Measurements from ENCODE around the gene BLOC1S1.
A peak's percentile ranks its signal among the peaks of the same experiment; 100 is the strongest.

Gene BLOC1S1

DNA sequence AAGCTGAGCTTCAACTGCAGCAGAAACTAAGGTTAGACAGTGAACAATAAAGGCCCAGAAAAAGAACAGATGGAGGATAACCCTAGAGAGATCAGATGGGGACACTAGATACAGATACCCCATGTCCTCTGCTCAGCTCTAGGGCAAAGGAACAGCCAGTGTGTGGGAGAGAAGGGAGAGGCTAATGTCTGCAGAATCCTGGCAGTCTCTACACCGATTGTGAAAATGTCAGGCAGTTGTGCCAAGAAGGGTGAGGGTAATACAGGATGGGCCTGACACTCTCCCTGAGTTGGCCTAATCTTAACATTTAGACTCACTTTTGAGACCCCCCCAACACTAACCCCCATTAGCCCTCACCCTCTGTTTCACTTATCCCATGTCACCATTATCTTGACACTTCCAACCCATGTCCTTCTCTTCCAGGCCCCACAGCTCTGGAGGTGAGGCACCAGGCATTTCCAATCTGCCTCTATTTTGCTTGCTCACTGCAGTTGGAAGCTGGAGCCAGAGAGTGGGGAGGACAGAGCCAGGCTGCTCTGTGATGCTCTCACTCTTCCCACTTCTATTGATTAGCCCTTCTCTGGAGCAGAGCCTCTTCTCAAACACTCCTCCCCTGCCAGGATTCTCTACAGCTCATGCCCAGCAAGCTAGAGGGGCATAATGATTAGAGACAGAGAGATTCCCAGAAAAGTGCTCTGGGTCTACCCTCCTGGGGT, 3.0 kb upstream of the BLOC1S1 start:
- no peak for DNase-seq

- no peak for DNase-seq
Observed at GRCh38 chr12:55713721-55714120, 2.1 kb upstream of the BLOC1S1 start.

DNA sequence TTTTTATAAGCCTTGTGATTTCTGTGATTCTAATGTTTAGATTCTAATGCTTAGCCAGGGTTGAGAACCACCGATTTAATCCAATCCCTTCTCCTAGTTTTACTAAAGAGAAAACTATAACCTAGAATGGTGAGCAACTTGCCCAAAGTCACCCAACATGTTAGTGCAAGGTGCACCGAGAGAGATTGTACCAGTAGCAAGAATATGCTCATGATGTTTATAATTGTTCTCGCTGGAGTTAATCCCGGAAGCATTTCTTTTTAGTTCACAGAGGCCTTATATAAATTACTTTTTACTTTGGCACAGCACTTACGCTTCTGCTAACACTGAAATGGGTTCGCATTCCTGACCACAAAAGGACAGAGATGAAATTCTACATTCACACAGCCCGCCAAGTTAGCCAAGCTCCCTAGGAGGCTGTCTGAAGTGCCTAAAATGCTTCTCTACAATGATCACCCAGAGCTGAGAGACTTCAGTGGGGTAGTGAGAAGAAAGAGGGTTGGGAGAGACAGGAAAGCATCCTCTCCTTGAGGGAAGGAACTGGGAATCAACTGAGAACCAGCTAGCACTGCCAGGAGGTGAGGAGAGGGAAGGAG, 579 bp upstream of the BLOC1S1 start:
- no peak for DNase-seq

- DNase-seq, result no peak
Observed at GRCh38 chr12:55716582-55716957, 724 bp downstream of the BLOC1S1 start.

DNA sequence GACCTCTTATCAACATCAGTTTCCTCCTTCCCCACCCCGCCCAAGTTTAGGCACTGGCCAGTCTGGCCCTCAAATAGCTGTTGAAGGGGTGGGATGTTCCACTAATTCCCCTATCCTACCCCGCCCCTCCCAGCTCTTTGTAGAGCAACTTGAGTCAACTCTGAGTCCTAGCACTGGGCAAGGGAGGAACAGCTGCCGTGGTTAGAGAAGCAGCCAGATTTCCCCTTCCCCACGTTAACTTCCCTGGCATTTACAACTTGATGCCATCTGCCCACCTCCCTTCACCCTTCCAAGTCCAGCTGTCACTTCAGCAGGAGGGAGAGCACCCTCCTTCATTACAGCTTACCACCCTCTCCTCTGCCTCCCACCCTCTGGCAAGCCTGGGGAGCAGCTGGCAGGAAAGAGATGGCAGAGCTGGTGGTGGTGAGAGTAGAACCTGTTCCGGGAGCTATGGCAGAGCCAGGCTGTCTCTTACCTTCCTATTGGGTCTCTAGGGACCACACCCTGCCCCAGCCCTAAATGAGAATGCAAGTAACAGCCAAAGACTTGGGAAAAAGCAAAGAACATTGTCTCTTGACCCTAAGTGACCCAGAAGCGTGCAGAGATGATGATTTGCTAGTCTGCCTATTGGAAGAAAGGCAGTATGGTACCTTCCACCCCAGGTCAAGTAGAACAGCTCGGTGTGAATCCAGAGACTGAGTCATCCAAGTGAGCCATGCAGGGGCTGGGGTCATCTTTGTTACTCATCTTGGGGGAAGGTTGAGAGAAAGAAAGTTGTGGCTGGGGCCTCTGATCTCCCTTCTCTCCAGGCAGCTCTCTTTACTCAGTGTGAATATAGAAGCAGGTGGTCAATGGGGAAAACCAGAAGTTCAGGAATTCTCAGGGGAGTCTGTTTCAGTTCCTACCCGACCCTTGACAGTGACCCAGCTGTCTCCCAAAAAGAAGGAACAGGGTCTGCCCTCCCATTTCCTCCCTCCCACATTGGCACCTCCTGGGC, 1.5 kb downstream of the BLOC1S1 start:
- no peak for DNase-seq

DNA sequence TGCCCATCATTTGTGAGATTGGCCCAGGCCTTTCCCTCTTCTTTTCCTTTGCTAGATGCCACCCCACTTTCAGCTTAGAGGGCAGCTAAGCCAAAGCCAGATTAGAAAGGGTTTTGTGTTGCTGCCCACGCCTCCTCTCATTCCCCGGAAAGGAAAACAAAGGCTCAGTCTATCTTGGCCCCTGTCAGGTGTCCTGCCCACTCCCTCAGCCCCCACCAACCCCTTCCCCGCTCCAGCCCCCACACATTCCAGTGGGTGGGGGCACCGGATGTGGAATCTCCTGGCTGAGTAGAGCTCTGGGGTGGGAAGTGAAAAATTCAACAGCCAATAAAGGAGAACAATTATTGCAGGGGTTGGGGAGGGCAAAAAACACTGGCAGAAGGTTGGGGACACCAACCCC, 2.2 kb downstream of the BLOC1S1 start:
- DNase-seq, result no peak

DNA sequence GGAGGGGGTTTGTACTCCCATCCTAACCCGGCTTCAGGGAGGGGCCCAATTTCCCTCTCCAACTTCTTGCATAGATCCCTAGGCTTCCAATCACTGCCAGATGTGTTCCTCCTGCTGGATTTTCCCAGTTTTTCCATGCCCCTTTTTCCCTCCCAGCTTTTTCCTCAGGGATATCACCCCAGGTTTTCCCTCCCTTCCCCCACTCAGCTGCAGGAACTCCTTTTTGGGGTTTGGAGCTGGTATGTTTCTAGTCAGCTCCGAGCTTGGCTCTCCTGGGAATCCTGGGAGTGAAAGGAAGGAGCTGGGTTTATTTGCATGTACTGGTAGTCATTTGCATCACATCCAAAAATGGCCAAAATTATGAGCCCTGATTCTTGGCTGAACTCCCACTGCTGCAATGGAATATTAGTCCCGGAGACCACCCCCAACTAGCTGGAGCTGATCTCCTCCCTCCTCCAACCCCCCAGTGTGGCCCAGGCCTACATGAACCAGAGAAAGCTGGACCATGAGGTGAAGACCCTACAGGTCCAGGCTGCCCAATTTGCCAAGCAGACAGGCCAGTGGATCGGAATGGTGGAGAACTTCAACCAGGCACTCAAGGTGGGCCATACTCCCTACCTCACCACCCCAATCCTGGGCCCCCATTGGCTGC, 2.9 kb downstream of the BLOC1S1 start:
- no peak for DNase-seq

DNA sequence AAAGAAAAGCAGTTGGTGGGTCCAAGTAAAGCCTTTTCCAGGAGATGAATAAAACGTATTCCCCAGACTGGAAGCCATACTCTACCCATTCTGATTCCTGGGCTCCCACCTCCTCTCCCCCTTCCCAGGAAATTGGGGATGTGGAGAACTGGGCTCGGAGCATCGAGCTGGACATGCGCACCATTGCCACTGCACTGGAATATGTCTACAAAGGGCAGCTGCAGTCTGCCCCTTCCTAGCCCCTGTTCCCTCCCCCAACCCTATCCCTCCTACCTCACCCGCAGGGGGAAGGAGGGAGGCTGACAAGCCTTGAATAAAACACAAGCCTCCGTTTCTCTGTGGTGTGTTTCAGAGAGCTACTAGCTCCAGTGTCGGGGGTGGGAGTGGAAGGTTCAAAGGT, 3.5 kb downstream of the BLOC1S1 start:
- no peak for DNase-seq

- no peak for DNase-seq
Observed at GRCh38 chr12:55720071-55720564, 4.3 kb downstream of the BLOC1S1 start, which contains the start of gene RDH5. Gene RDH5, plus strand, starts transcription at chr12:55720393. Its CDS starts 792 bp downstream, at chr12:55721185.

DNA sequence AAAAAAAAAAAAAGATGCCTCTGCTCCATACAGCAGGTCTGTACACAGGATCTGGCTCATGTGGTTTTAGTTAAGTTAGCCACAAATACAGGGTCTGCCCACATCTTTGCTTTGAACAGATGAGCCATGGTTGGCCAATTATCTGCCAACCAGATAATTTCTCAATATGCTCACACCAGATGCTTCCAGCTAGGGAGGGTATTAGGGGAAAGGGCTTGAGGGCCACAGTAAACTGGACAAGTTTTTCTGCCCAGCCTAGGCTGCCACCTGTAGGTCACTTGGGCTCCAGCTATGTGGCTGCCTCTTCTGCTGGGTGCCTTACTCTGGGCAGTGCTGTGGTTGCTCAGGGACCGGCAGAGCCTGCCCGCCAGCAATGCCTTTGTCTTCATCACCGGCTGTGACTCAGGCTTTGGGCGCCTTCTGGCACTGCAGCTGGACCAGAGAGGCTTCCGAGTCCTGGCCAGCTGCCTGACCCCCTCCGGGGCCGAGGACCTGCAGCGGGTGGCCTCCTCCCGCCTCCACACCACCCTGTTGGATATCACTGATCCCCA, 5.1 kb downstream of the BLOC1S1 start:
- DNase-seq, result peak; percentile 41 to 65

DNA sequence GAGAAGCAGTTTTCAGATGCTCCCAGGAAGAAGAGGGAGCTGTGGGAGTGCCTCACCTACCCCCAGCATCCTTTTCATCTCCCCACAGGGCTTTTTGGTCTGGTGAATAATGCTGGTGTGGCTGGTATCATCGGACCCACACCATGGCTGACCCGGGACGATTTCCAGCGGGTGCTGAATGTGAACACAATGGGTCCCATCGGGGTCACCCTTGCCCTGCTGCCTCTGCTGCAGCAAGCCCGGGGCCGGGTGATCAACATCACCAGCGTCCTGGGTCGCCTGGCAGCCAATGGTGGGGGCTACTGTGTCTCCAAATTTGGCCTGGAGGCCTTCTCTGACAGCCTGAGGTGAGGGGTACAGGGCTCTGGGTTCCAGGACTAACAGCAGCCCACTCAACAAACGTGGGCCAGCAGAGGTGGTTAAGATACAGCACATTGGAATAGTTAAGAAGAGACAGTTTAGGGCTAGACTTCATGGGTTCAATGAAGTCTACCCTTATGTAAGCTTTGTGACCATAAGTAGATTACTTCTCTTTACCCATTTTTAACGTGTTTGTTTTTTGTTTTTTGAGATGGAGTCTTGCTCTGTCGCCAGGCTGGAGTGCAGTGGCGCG, 5.9 kb downstream of the BLOC1S1 start:
- no peak for DNase-seq

GRCh38 chr12:55722948-55723347, 7.1 kb downstream of the BLOC1S1 start:
- no peak for DNase-seq

- DNase-seq, result no peak
Observed at GRCh38 chr12:55723516-55724225, 7.8 kb downstream of the BLOC1S1 start.

DNA sequence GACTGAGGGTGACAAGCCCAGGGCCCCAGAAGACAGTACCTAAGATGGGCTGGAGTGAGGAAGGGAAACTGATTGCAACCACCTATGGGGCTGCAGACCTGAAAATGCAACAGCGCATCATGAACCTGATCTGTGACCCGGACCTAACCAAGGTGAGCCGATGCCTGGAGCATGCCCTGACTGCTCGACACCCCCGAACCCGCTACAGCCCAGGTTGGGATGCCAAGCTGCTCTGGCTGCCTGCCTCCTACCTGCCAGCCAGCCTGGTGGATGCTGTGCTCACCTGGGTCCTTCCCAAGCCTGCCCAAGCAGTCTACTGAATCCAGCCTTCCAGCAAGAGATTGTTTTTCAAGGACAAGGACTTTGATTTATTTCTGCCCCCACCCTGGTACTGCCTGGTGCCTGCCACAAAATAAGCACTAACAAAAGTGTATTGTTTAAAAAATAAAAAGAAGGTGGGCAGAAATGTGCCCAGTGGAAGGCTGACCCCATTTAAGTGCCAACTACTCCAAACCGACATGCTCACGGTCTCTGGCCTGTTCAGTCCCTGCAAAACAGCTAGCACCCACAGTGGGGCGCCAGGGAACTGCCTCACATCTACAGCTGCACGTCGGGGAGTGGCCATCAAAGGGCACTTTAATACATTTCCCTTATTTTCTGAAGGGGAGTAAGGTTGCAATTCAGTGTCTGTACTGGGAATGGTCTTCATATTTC, 8.5 kb downstream of the BLOC1S1 start:
- peak; percentile 35 to 53 for DNase-seq

- no peak for DNase-seq
Observed at GRCh38 chr12:55724940-55725309, 9.1 kb downstream of the BLOC1S1 start.

DNA sequence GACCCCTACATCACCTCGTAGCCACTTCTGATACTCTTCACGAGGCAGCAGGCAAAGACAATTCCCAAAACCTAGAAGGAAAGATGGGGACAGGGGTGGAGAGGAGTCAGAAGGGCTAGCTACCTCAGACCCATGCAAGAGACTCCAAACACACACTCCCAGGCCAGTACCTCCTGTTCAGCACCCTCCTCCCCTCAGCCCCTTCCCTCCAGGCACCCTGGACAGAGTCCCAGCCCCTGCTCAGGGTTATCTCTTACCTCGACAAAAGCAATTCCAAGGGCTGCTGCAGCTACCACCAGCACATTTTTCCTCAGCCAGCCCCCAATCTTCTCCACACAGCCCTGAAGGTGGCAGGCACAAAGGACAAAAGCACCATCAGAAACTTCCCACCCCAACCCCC, 9.7 kb downstream of the BLOC1S1 start:
- no peak for DNase-seq

- no peak for DNase-seq
Observed at GRCh38 chr12:55726971-55727370, 11.1 kb downstream of the BLOC1S1 start.

- peak in 1 of 2 experiments; percentile 20 for DNase-seq
Observed at GRCh38 chr12:55727643-55728185, 11.9 kb downstream of the BLOC1S1 start.

GRCh38 chr12:55728186-55728938, 12.5 kb downstream of the BLOC1S1 start:
- DNase-seq, result peak in 1 of 2 experiments; percentile 13
